AG09309 (cell line): Measurements from ENCODE around the gene IFNGR1.

Experiments used
- DNase-seq: peaks from one replicate; pipeline ENCODE4 v3.0.0-alpha.2; 2010; ENCODE audit warnings: low read depth
- H3K4me3 ChIP-seq: 2 replicates; pipeline ENCODE4 v1.5.1; 2011; ENCODE audit warnings: mild to moderate bottlenecking, low read depth, low read length, moderate library complexity; ENCODE audit not compliant: control insufficient read depth
- CTCF ChIP-seq: IDR thresholded peaks from 2 replicates; pipeline ENCODE4 v1.5.1; 2011; ENCODE audit warnings: mild to moderate bottlenecking, low read depth, low read length, inconsistent platforms; ENCODE audit not compliant: insufficient read depth, control insufficient read depth; ENCODE audit errors: missing control alignments

IFNGR1 gene

GRCh38 chr6:137175868-137176245, 43.3 kb downstream of the IFNGR1 start:
- TF ChIP-seq CTCF = no peak
- no peak for DNase-seq
- H3K4me3 ChIP-seq = no peak overlapping the region

- no peak for TF ChIP-seq CTCF
- no peak for DNase-seq
- H3K4me3 ChIP-seq = no peak overlapping the region
Observed at GRCh38 chr6:137175157-137175867, 43.9 kb downstream of the IFNGR1 start.

- no peak for TF ChIP-seq CTCF
- H3K4me3 ChIP-seq = no peak within 1 kb of the TSS
Observed at GRCh38 chr6:137173501-137173900, 45.7 kb downstream of the IFNGR1 start, which contains the start of gene IL22RA2. Gene IL22RA2 (minus strand): TSS chr6:137173644. CDS start chr6:137161749, 11,895 bp downstream.

GRCh38 chr6:137172734-137173431, 46.3 kb downstream of the IFNGR1 start:
- H3K4me3 ChIP-seq = no peak overlapping the region
- DNase-seq = no peak
- no peak for TF ChIP-seq CTCF

More at GRCh38 chr6:137173501-137173900, 45.7 kb downstream of the IFNGR1 start, which contains the start of gene IL22RA2:
- no peak for DNase-seq

GRCh38 chr6:137171824-137172733, 47.1 kb downstream of the IFNGR1 start:
- DNase-seq = no peak
- H3K4me3 ChIP-seq = no peak overlapping the region
- no peak for TF ChIP-seq CTCF

- no peak overlapping the region for H3K4me3 ChIP-seq
- TF ChIP-seq CTCF = no peak
- no peak for DNase-seq
Observed at GRCh38 chr6:137171053-137171374, 48.2 kb downstream of the IFNGR1 start.
